Ovary (tissue), 3 donors: Measurements from ENCODE around the gene STIMATE.

Source experiments
- POLR2A ChIP-seq: fragments of 450-650 bp; IDR thresholded peaks from one replicate; pipeline ENCODE4 v1.6.1; 2017; ENCODE audit warnings: antibody characterized with exemption, mild to moderate bottlenecking, moderate library complexity
- TF ChIP-seq, protein P1 (sequence below), 3 donors: fragments of 450-650 bp in 2 of 3; fragments of 200-600 bp in 1 of 3; IDR thresholded peaks; one replicate each; pipeline versions ENCODE4 v1.5.1 to v1.8.0; 2016 to 2022; ENCODE audit warnings: antibody characterized with exemption in 3 of 3, mild to moderate bottlenecking in 1 of 3
- donor health status: DM: no; HTN: no; CAD: no.

DNA sequence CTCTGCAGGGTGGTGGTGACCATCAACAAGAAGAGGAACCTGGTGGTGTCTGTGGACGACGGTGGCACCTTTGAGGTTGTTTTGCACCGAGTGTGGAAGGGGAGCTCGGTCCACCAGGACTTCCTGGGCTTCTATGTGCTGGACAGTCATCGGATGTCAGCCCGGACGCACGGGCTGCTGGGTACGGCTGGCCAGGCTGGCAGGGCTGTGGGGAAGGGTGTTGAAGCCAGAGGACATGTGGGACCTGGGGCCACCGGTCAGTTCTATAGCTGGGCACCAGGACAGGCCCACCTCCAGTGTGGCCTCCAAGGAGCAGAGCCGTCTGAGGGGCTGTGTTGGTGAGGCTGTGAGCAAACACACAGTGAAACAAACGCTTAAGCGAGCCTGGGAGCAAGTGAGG lies 106.6 kb downstream of the STIMATE start:
- TF ChIP-seq POLR2A = no peak
- TF ChIP-seq, protein P1, sequence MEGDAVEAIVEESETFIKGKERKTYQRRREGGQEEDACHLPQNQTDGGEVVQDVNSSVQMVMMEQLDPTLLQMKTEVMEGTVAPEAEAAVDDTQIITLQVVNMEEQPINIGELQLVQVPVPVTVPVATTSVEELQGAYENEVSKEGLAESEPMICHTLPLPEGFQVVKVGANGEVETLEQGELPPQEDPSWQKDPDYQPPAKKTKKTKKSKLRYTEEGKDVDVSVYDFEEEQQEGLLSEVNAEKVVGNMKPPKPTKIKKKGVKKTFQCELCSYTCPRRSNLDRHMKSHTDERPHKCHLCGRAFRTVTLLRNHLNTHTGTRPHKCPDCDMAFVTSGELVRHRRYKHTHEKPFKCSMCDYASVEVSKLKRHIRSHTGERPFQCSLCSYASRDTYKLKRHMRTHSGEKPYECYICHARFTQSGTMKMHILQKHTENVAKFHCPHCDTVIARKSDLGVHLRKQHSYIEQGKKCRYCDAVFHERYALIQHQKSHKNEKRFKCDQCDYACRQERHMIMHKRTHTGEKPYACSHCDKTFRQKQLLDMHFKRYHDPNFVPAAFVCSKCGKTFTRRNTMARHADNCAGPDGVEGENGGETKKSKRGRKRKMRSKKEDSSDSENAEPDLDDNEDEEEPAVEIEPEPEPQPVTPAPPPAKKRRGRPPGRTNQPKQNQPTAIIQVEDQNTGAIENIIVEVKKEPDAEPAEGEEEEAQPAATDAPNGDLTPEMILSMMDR (IDR thresholded peaks at IDR 0.05) = no peak
